ENCODE measurements around the gene ZNF469.
"Not testable (repeated sequence)": the region's sequence is repeated elsewhere in the genome, so short reads cannot be mapped to it uniquely, and the experiment has no call there.

The ZNF469 gene

GRCh38 chr16:88347656-88348376 lies 34.9 kb upstream of the ZNF469 start:
- DNase-seq, result no peak

- no peak for DNase-seq
Measured at GRCh38 chr16:88348377-88349152, 34.2 kb upstream of the ZNF469 start.

- DNase-seq, result no peak
Measured at GRCh38 chr16:88349153-88349902, 33.4 kb upstream of the ZNF469 start.

GRCh38 chr16:88349903-88350900 lies 32.6 kb upstream of the ZNF469 start:
- no peak for DNase-seq

GRCh38 chr16:88350922-88351321 lies 31.8 kb upstream of the ZNF469 start:
- DNase-seq, result no peak

- DNase-seq, result no peak
Measured at GRCh38 chr16:88351491-88352101, 31.2 kb upstream of the ZNF469 start.

GRCh38 chr16:88352261-88353200 lies 30.2 kb upstream of the ZNF469 start:
- DNase-seq, result no peak

- no peak for DNase-seq
Measured at GRCh38 chr16:88353232-88353631, 29.5 kb upstream of the ZNF469 start.

GRCh38 chr16:88353691-88354090 lies 29.1 kb upstream of the ZNF469 start:
- DNase-seq, result no peak

- DNase-seq, result no peak
Measured at GRCh38 chr16:88354229-88355092, 28.3 kb upstream of the ZNF469 start.

- DNase-seq, result no peak
Measured at GRCh38 chr16:88355093-88355388, 27.7 kb upstream of the ZNF469 start.

- no peak for DNase-seq
Measured at GRCh38 chr16:88355389-88356123, 27.2 kb upstream of the ZNF469 start.

GRCh38 chr16:88356124-88356726 lies 26.5 kb upstream of the ZNF469 start:
- DNase-seq, result no peak

GRCh38 chr16:88356727-88357199 lies 26.0 kb upstream of the ZNF469 start:
- DNase-seq, result no peak

GRCh38 chr16:88357317-88358022 lies 25.3 kb upstream of the ZNF469 start:
- DNase-seq, result no peak

- DNase-seq, result no peak
Measured at GRCh38 chr16:88358023-88358420, 24.7 kb upstream of the ZNF469 start.

GRCh38 chr16:88359008-88359407 lies 23.8 kb upstream of the ZNF469 start:
- DNase-seq, result no peak

- not testable (repeated sequence) for DNase-seq
Measured at GRCh38 chr16:88360401-88360800, 22.4 kb upstream of the ZNF469 start.
